KMS-11 (cell line): ENCODE measurements around the gene PAX2.

Source experiments
- H2AFZ ChIP-seq: fragments of 200-600 bp; sonication (generic); 2 replicates; pipeline ENCODE4 v1.6.1; 2016; ENCODE audit warnings: antibody characterized with exemption, mixed run types, low read depth
- H3K27ac ChIP-seq: fragments of 200-600 bp; sonication (generic); 2 replicates; pipeline ENCODE4 v1.6.1; 2016; ENCODE audit warnings: mild to moderate bottlenecking, mixed run types
- H3K27me3 ChIP-seq: fragments of 200-600 bp; sonication (generic); 2 replicates; pipeline ENCODE4 v1.6.1; 2017; ENCODE audit warnings: mild to moderate bottlenecking, low read depth, mixed run types, moderate library complexity; ENCODE audit not compliant: insufficient read depth
- H3K36me3 ChIP-seq: fragments of 200-600 bp; sonication (generic); 2 replicates; pipeline ENCODE4 v1.6.1; 2017; ENCODE audit warnings: mild to moderate bottlenecking, mixed run types; ENCODE audit not compliant: insufficient read depth
- H3K4me1 ChIP-seq: fragments of 200-600 bp; sonication (generic); 2 replicates; pipeline ENCODE4 v1.6.1; 2016; ENCODE audit warnings: mild to moderate bottlenecking, low read depth, mixed run types; ENCODE audit not compliant: poor library complexity, severe bottlenecking
- H3K4me2 ChIP-seq: fragments of 200-600 bp; sonication (generic); 2 replicates; pipeline ENCODE4 v1.7.0; 2016; ENCODE audit warnings: mild to moderate bottlenecking, mixed run types
- H3K4me3 ChIP-seq: fragments of 200-600 bp; sonication (generic); IDR thresholded peaks from 2 replicates; pipeline ENCODE4 v1.6.1; 2017; ENCODE audit warnings: low read depth, low read length, mixed read lengths; ENCODE audit not compliant: insufficient read depth
- H3K79me2 ChIP-seq: fragments of 200-600 bp; sonication (generic); 2 replicates; pipeline ENCODE4 v1.6.1; 2016; ENCODE audit warnings: low read depth, mixed run types; ENCODE audit not compliant: insufficient read depth
- H3K9ac ChIP-seq: fragments of 200-600 bp; sonication (generic); 2 replicates; pipeline ENCODE4 v1.6.1; 2016; ENCODE audit warnings: mild to moderate bottlenecking, mixed run types
- H4K20me1 ChIP-seq: fragments of 200-600 bp; sonication (generic); 2 replicates; pipeline ENCODE4 v1.6.1; 2016; ENCODE audit warnings: mild to moderate bottlenecking, mixed run types; ENCODE audit not compliant: insufficient read depth
- TF ChIP-seq, protein P1 (sequence below): fragments of 200-600 bp; sonication (generic); conservative IDR thresholded peaks from 2 replicates; pipeline ENCODE4 v1.6.1; 2017; ENCODE audit warnings: low read depth, mild to moderate bottlenecking, antibody characterized with exemption, low read length, moderate library complexity, mixed read lengths

PAX2 gene

GRCh38 chr10:100705139-100705538 is 40.2 kb upstream of the PAX2 start:
- TF ChIP-seq, protein P1, sequence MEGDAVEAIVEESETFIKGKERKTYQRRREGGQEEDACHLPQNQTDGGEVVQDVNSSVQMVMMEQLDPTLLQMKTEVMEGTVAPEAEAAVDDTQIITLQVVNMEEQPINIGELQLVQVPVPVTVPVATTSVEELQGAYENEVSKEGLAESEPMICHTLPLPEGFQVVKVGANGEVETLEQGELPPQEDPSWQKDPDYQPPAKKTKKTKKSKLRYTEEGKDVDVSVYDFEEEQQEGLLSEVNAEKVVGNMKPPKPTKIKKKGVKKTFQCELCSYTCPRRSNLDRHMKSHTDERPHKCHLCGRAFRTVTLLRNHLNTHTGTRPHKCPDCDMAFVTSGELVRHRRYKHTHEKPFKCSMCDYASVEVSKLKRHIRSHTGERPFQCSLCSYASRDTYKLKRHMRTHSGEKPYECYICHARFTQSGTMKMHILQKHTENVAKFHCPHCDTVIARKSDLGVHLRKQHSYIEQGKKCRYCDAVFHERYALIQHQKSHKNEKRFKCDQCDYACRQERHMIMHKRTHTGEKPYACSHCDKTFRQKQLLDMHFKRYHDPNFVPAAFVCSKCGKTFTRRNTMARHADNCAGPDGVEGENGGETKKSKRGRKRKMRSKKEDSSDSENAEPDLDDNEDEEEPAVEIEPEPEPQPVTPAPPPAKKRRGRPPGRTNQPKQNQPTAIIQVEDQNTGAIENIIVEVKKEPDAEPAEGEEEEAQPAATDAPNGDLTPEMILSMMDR, result peak; percentile 25; the same call in 1 of the 2 replicates
- Histone ChIP-seq H3K9ac (no peak overlapping the region), H3K27ac (no peak overlapping the region), H3K27me3 (no peaks in the 10 kb centered on the region), H3K4me1 (no peaks in the 10 kb centered on the region), H3K79me2 (no peaks in the 10 kb centered on the region), H4K20me1 (no peaks in the 10 kb centered on the region), H2AFZ (no peak overlapping the region), H3K4me2 (no peak overlapping the region), H3K36me3 (no peaks in the 10 kb centered on the region), H3K4me3 (no peak overlapping the region)

GRCh38 chr10:100707261-100707848 is 38.0 kb upstream of the PAX2 start:
- TF ChIP-seq, protein P1, result no peak
- no peaks in the 10 kb centered on the region for H3K4me1 ChIP-seq
- H3K36me3 ChIP-seq, result no peaks in the 10 kb centered on the region
- H3K27ac ChIP-seq, result no peak overlapping the region
- H3K27me3 ChIP-seq, result no peaks in the 10 kb centered on the region
- H3K4me3 ChIP-seq, result no peak overlapping the region
- H2AFZ ChIP-seq, result no peak overlapping the region
- H4K20me1 ChIP-seq, result no peaks in the 10 kb centered on the region
- no peak overlapping the region for H3K9ac ChIP-seq
- H3K4me2 ChIP-seq, result no peak overlapping the region
- H3K79me2 ChIP-seq, result no peaks in the 10 kb centered on the region

- TF ChIP-seq, protein P1, result no peak
- no peak overlapping the region for H2AFZ ChIP-seq
- no peaks in the 10 kb centered on the region for H3K79me2 ChIP-seq
- H3K4me2 ChIP-seq, result no peak overlapping the region
- H3K4me3 ChIP-seq, result no peak overlapping the region
- H4K20me1 ChIP-seq, result no peaks in the 10 kb centered on the region
- no peaks in the 10 kb centered on the region for H3K27me3 ChIP-seq
- H3K36me3 ChIP-seq, result no peaks in the 10 kb centered on the region
- H3K9ac ChIP-seq, result no peak overlapping the region
- H3K4me1 ChIP-seq, result no peaks in the 10 kb centered on the region
- no peak overlapping the region for H3K27ac ChIP-seq
Observed at GRCh38 chr10:100709146-100710082, 36.0 kb upstream of the PAX2 start.

GRCh38 chr10:100710151-100710871 is 35.1 kb upstream of the PAX2 start:
- Histone ChIP-seq H3K79me2 (no peaks in the 10 kb centered on the region), H3K9ac (no peak overlapping the region), H4K20me1 (no peaks in the 10 kb centered on the region), H2AFZ (no peak overlapping the region), H3K4me3 (no peak overlapping the region), H3K4me1 (no peaks in the 10 kb centered on the region), H3K36me3 (no peaks in the 10 kb centered on the region), H3K4me2 (no peak overlapping the region), H3K27me3 (no peaks in the 10 kb centered on the region), H3K27ac (no peak overlapping the region)
- TF ChIP-seq, protein P1, result no peak
